Activated naive CD4-positive, alpha-beta T cell treated with anti-CD3 and anti-CD28 coated beads, Interleukin-2, amount 50 U/mL, for 16 hours (primary cell): Measurements from ENCODE around the gene ARSK.

Source experiments
- DNase-seq: peaks from one replicate; pipeline ENCODE4 v3.0.0-alpha.2; 2020

ARSK gene

DNA sequence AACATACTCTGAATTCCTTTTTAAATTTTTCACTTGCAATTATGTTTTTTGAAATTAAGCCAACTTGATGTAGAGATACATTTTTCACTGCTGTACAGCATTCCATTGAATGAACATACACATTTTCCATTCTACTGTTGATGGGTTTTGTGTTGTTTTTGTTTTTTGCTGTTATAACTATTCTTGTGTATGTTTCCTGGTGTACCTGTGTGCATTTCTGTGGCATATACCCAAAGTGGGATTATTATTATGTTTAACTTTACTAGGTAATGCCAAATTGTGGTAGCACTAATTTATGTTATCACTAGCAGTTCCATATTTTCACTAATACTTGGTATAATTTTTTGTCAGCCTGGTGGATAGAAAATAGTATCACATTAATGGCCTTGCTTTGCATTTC lies 94.4 kb downstream of the ARSK start:
- DNase-seq, result no peak

DNA sequence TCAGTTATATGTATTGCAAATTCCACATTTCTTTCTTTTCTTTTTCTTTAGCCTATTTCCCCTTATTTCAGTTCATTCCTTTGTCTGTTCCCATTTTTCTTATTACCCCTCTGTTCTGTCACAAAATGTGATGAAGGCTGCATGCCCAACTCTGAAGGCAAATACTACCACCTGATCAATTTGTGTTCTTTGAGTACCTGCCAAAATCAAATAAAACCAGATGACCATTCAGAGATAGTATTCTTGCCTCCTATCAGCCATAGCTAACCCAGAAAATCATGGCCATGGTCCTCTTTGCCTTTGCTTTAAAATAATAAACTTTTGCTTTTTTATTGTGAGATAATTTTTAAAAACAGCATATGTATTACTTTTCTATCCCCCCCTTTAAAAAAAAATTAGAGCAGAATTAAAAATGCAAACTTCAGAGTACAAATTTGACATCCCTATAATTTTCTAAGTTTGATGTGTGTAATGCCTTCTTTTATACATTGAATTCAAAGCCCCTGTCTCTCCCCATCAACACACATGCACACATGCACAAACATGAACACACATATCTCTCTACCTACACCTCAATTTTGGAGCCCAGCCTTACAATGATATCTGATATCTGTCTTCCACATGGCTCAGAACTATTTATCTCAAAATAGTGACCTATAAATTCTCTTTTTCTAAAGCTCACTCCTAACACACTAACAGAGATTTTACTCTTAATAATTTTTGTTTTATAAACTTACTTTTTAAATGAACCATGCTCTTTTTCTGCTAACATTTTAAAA lies 95.1 kb downstream of the ARSK start:
- no peak for DNase-seq

DNA sequence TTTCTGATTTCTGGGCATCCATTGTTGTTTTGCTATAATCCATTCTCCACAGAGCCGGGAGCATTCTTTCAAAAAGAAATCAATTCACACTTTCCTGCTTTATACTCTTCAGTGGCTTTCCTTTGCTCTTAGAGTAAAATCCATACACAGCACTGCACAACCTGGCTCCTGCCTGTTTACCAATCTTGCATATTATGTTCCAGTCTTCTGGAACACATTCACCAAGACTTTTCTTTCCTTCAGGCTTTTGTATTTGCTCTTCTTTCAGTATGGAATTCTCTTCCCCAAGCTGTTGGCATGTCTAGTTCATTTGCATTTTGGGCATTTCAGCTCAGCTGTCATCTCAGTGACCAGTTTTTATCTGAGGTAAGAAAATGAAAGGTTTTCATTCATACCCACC lies 97.9 kb downstream of the ARSK start:
- DNase-seq, result no peak

DNA sequence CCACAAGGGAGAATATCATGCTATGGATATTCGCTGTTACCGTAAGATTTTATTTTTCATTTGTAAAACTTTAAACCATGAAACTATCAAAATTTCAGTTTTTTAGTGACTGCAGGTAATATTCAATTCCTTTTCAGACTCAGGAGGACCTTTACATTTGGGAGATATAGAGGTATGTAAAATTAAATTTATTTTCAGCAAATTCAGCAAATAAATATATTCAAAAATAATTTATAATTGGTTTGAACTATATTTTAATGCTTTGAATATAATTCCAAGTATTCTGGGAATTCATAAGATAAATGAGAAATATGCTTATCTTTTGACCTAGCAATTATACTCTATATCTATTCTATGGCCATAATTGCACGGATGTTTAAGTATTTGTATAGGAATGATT lies 99.3 kb downstream of the ARSK start:
- DNase-seq, result no peak
